Osteocyte (in vitro differentiated cells): Measurements from ENCODE around the gene SRSF2. TPM values are rescaled to one million over a fixed set of nuclear protein-coding genes. Genes with fewer than 3 reads are reported as not detected.

ENCODE experiments used
- DNase-seq: peaks from one replicate; pipeline ENCODE4 v3.0.0; 2021; ENCODE audit warnings: mixed read lengths; ENCODE audit not compliant: unreplicated experiment; ENCODE audit errors: extremely low spot score
- H3K27ac Mint-ChIP-seq: one replicate; pipeline ENCODE4 v1.8.0; 2021; ENCODE audit warnings: mild to moderate bottlenecking, mixed read lengths; ENCODE audit not compliant: unreplicated experiment
- H3K27me3 Mint-ChIP-seq: one replicate; pipeline ENCODE4 v1.8.0; 2021; ENCODE audit warnings: mixed read lengths; ENCODE audit not compliant: unreplicated experiment
- H3K36me3 Mint-ChIP-seq: one replicate; pipeline ENCODE4 v1.8.0; 2021; ENCODE audit warnings: mixed read lengths; ENCODE audit not compliant: unreplicated experiment
- H3K4me1 Mint-ChIP-seq: one replicate; pipeline ENCODE4 v1.8.0; 2021; ENCODE audit warnings: mixed read lengths; ENCODE audit not compliant: unreplicated experiment
- H3K4me3 Mint-ChIP-seq: one replicate; pipeline ENCODE4 v1.8.0; 2021; ENCODE audit warnings: mild to moderate bottlenecking, moderate library complexity, mixed read lengths; ENCODE audit not compliant: unreplicated experiment
- H3K9me3 Mint-ChIP-seq: one replicate; pipeline ENCODE4 v1.8.0; 2021; ENCODE audit warnings: mixed read lengths; ENCODE audit not compliant: unreplicated experiment
- CTCF ChIP-seq: fragments of 200-600 bp; sonication (generic); IDR thresholded peaks from 2 replicates; pipeline ENCODE4 v1.5.0; 2021; ENCODE audit warnings: antibody characterized with exemption, mild to moderate bottlenecking, moderate library complexity
- total RNA-seq: library from RNA; stranded (reverse); gene quantifications from 2 replicates; pipeline ENCODE4 v1.2.1, GENCODE V29; 2021

SRSF2 gene
- total RNA-seq, 1 donor from 2014 or later = 137 TPM

- Mint-ChIP-seq H3K27ac (peak overlapping the region; percentile 97), H3K4me1 (peaks cover 36% of the 10 kb centered on the region), H3K36me3 (peaks cover 18% of the 10 kb centered on the region), H3K4me3 (peak overlapping the region; percentile 95), H3K27me3 (no peaks in the 10 kb centered on the region), H3K9me3 (no peaks in the 10 kb centered on the region)
- no peak for DNase-seq
- no peak for TF ChIP-seq CTCF
Observed at GRCh38 chr17:76727745-76728456, 9.2 kb downstream of the SRSF2 start.

DNA sequence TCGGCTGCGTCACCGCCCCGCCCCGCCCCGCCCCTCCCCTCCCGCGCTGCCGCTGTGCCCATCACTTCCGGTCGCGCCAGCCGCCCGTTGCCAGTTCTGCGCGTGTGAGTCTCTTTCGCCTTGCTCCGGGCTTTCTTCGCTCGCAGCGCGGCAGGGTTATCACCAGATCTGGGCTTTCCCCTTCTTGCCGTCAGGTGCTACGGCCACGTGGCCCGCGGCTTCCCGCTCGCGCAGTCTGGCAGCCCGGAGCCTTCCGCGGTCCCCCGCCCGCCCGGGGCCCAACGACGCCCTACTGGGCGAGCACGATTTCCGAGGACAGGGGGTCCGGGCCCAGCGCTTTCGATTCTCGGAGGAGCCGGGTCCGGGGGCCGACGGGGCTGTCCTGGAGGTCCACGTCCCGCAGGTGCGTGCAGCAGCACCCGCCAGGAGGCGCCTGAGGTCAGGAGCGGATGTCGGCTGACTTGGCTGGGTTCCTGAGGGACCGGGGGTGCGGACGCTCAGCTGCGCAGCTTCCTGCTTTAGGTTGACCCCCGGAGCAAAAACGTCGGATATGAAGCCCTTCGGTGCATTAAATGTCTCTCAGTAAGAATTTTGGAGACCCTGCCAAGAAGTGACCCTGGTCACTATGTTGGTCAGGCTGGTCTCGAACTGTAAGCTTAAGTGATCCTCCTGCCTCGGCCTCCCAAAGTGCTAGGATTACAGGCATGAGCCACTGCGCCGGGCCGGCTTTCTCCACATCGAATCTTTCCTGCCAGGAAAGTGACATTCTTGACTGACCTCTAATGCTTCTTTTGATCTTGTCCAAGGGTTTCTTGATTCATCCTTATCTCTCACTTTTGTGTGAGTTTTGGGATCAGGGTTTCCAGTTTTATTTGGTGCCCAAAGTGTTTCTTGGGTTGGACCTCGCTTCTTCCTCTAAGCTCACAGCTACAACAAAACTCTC is 10.1 kb downstream of the SRSF2 start, which contains the start of gene METTL23:
Gene METTL23 (plus strand): TSS at position 64 of the 943 bp plus-strand sequence. CDS start 2,872 bp downstream, outside the sequence.
- peak; percentile 63 for TF ChIP-seq CTCF
- DNase-seq = peak; percentile 93
- H3K4me3 Mint-ChIP-seq = peak within 1 kb of the TSS; percentile 95
- H3K27ac Mint-ChIP-seq = peak within 1 kb of the TSS; percentile 97
- peaks cover 32% of the 10 kb centered on the region for H3K4me1 Mint-ChIP-seq
- no peaks in the 10 kb centered on the region for H3K27me3 Mint-ChIP-seq
- H3K36me3 Mint-ChIP-seq = peaks cover 17% of the 10 kb centered on the region
- no peaks in the 10 kb centered on the region for H3K9me3 Mint-ChIP-seq

- H3K27me3 Mint-ChIP-seq = no peaks in the 10 kb centered on the region
- peak within 1 kb of the TSS; percentile 95 for H3K4me3 Mint-ChIP-seq
- TF ChIP-seq CTCF = no peak
- peak within 1 kb of the TSS; percentile 97 for H3K27ac Mint-ChIP-seq
- peak; percentile 98 for DNase-seq
- H3K4me1 Mint-ChIP-seq = peaks cover 32% of the 10 kb centered on the region
- H3K36me3 Mint-ChIP-seq = peaks cover 22% of the 10 kb centered on the region
- H3K9me3 Mint-ChIP-seq = no peaks in the 10 kb centered on the region
Observed at GRCh38 chr17:76726231-76726775, 10.8 kb downstream of the SRSF2 start, which contains the start of gene JMJD6. Gene JMJD6 (minus strand): TSS chr17:76726606. CDS start chr17:76726475, 131 bp downstream.

GRCh38 chr17:76725580-76726230 is 11.4 kb downstream of the SRSF2 start:
- DNase-seq = no peak
- Mint-ChIP-seq H3K4me3 (peak overlapping the region; percentile 95), H3K9me3 (no peaks in the 10 kb centered on the region), H3K4me1 (peaks cover 32% of the 10 kb centered on the region), H3K27me3 (no peaks in the 10 kb centered on the region), H3K27ac (peak overlapping the region; percentile 78), H3K36me3 (peaks cover 26% of the 10 kb centered on the region)
- TF ChIP-seq CTCF = no peak
